IPS DF 6.9 (cell line): ENCODE results near the gene NRSN2.
A peak's percentile ranks its signal among the peaks of the same experiment; 100 is the strongest.

ENCODE experiments used
- DNase-seq: peaks from one replicate; pipeline ENCODE4 v3.0.0-alpha.2; 2013; ENCODE audit warnings: low read depth, low spot score
- H3K27ac ChIP-seq: one replicate; pipeline ENCODE4 v1.5.1; 2013; ENCODE audit warnings: low read length, control low read depth
- H3K27me3 ChIP-seq: 2 replicates; pipeline ENCODE4 v1.6.1; 2013; ENCODE audit warnings: mild to moderate bottlenecking, low read length; ENCODE audit not compliant: control insufficient read depth, insufficient read depth
- H3K36me3 ChIP-seq: 2 replicates; pipeline ENCODE4 v1.6.1; 2013; ENCODE audit warnings: low read length; ENCODE audit not compliant: control insufficient read depth, insufficient read depth
- H3K4me1 ChIP-seq: 2 replicates; pipeline ENCODE4 v1.6.1; 2013; ENCODE audit warnings: low read length; ENCODE audit not compliant: control insufficient read depth, insufficient read depth
- H3K4me3 ChIP-seq: 2 replicates; pipeline ENCODE4 v1.5.1; 2013; ENCODE audit warnings: mild to moderate bottlenecking, low read length
- H3K9me3 ChIP-seq: 2 replicates; pipeline ENCODE4 v1.6.1; 2013; ENCODE audit warnings: low read length, inconsistent platforms; ENCODE audit not compliant: control insufficient read depth, insufficient read depth
- WGBS: extraction: QIAGEN DNeasy Blood & Tissue Kit; methylation state at CpG from one replicate; pipeline ENCODE4 v1.1.7; 2013; ENCODE audit warnings: mixed read lengths, missing lambda C conversion rate; ENCODE audit not compliant: insufficient read length, insufficient coverage; 5-methylcytosine and 5-hydroxymethylcytosine counted together

NRSN2 gene

GRCh38 chr20:309841-310644, 36.9 kb upstream of the NRSN2 start:
- H3K4me1 ChIP-seq, result peaks cover 1% of the 10 kb centered on the region; the same call in 1 of the 2 replicates
- no peaks in the 10 kb centered on the region for H3K36me3 ChIP-seq
- H3K4me3 ChIP-seq, result peak overlapping the region; percentile 23; the same call in 1 of the 2 replicates
- no peaks in the 10 kb centered on the region for H3K27me3 ChIP-seq
- no CpG with 5 or more reads among the region's 31 CpGs for WGBS
- H3K9me3 ChIP-seq, result no peaks in the 10 kb centered on the region
- H3K27ac ChIP-seq, result no peak overlapping the region
- DNase-seq, result peak; percentile 97

- no peak for DNase-seq
- H3K9me3 ChIP-seq, result no peaks in the 10 kb centered on the region
- WGBS, result no CpG with 5 or more reads among the region's 7 CpGs
Observed at GRCh38 chr20:310645-311044, 36.3 kb upstream of the NRSN2 start.

GRCh38 chr20:311609-312008, 35.3 kb upstream of the NRSN2 start:
- H3K27me3 ChIP-seq, result no peaks in the 10 kb centered on the region
- DNase-seq, result no peak
- WGBS, result no CpG with 5 or more reads among the region's 7 CpGs
- no peaks in the 10 kb centered on the region for H3K36me3 ChIP-seq
- H3K27ac ChIP-seq, result no peak overlapping the region
- peaks cover 1% of the 10 kb centered on the region; the same call in 1 of the 2 replicates for H3K4me1 ChIP-seq
- no peaks in the 10 kb centered on the region for H3K9me3 ChIP-seq
- no peak overlapping the region for H3K4me3 ChIP-seq

More at GRCh38 chr20:310645-311044, 36.3 kb upstream of the NRSN2 start:
- Histone ChIP-seq H3K27ac (no peak overlapping the region), H3K27me3 (no peaks in the 10 kb centered on the region), H3K36me3 (no peaks in the 10 kb centered on the region), H3K4me3 (no peak overlapping the region), H3K4me1 (peaks cover 1% of the 10 kb centered on the region; the same call in 1 of the 2 replicates)

- no peak overlapping the region for H3K27ac ChIP-seq
- no CpG with 5 or more reads among the region's 8 CpGs for WGBS
- no peaks in the 10 kb centered on the region for H3K27me3 ChIP-seq
- DNase-seq, result no peak
- H3K4me3 ChIP-seq, result no peak overlapping the region
- no peaks in the 10 kb centered on the region for H3K36me3 ChIP-seq
- H3K9me3 ChIP-seq, result no peaks in the 10 kb centered on the region
- H3K4me1 ChIP-seq, result peaks cover 1% of the 10 kb centered on the region; the same call in 1 of the 2 replicates
Observed at GRCh38 chr20:312067-312466, 34.8 kb upstream of the NRSN2 start.

GRCh38 chr20:312866-313265, 34.0 kb upstream of the NRSN2 start:
- Histone ChIP-seq H3K36me3 (no peaks in the 10 kb centered on the region), H3K9me3 (no peaks in the 10 kb centered on the region), H3K27me3 (no peaks in the 10 kb centered on the region), H3K27ac (no peak overlapping the region), H3K4me1 (peaks cover 1% of the 10 kb centered on the region; the same call in 1 of the 2 replicates), H3K4me3 (no peak overlapping the region)
- no peak for DNase-seq
- no CpG with 5 or more reads among the region's 1 CpG for WGBS

- no CpG with 5 or more reads among the region's 5 CpGs for WGBS
- no peaks in the 10 kb centered on the region for H3K9me3 ChIP-seq
- H3K36me3 ChIP-seq, result no peaks in the 10 kb centered on the region
- no peak for DNase-seq
- peaks cover 1% of the 10 kb centered on the region; the same call in 1 of the 2 replicates for H3K4me1 ChIP-seq
- no peak overlapping the region for H3K27ac ChIP-seq
- H3K4me3 ChIP-seq, result no peak overlapping the region
- H3K27me3 ChIP-seq, result no peaks in the 10 kb centered on the region
Observed at GRCh38 chr20:313402-313801, 33.5 kb upstream of the NRSN2 start.

GRCh38 chr20:313948-314347, 33.0 kb upstream of the NRSN2 start:
- Histone ChIP-seq H3K9me3 (no peaks in the 10 kb centered on the region), H3K27ac (no peak overlapping the region), H3K4me3 (no peak overlapping the region), H3K4me1 (no peaks in the 10 kb centered on the region), H3K36me3 (no peaks in the 10 kb centered on the region), H3K27me3 (no peaks in the 10 kb centered on the region)
- no peak for DNase-seq

- no peak overlapping the region for H3K4me3 ChIP-seq
- no peak overlapping the region for H3K27ac ChIP-seq
- H3K9me3 ChIP-seq, result no peaks in the 10 kb centered on the region
- WGBS, result no CpG with 5 or more reads among the region's 2 CpGs
- no peak for DNase-seq
- no peaks in the 10 kb centered on the region for H3K4me1 ChIP-seq
- no peaks in the 10 kb centered on the region for H3K27me3 ChIP-seq
- H3K36me3 ChIP-seq, result no peaks in the 10 kb centered on the region
Observed at GRCh38 chr20:316316-317068, 30.4 kb upstream of the NRSN2 start.

- H3K4me1 ChIP-seq, result peaks cover 1% of the 10 kb centered on the region; the same call in 1 of the 2 replicates
- DNase-seq, result peak; percentile 81
- WGBS, result no CpG with 5 or more reads among the region's 69 CpGs
- H3K27ac ChIP-seq, result no peak overlapping the region
- no peaks in the 10 kb centered on the region for H3K9me3 ChIP-seq
- H3K36me3 ChIP-seq, result no peaks in the 10 kb centered on the region
- H3K4me3 ChIP-seq, result peak overlapping the region; percentile 74; the same call in 1 of the 2 replicates
- no peaks in the 10 kb centered on the region for H3K27me3 ChIP-seq
Observed at GRCh38 chr20:324177-325044, 22.5 kb upstream of the NRSN2 start.
